ENCODE measurements around the gene HMG20A. TPM values are rescaled to one million over a fixed set of nuclear protein-coding genes. Genes with fewer than 3 reads are reported as not detected.

Gene HMG20A
- total RNA-seq, 2 donors from 2014 or later = 15.9 to 51.4 TPM

DNA sequence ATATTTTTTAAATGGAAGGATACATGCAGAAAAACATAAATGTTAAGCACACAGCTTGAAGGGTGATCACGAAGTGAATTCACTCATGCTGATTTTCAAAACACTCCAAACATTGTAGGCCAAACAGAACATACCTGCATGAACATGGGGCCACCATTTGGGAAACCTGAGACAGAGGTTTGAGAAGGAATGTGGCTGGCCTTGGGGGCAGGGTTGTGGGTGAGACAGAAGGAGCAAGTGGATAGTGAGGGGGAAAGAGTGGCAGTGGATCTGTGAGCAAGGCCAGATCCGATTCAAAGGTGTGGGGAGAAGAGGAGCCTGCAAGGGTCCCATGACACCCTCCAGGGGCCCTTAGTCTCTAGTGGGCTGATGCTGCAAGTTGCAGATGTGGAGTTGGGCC is 94.9 kb downstream of the HMG20A start:
- Histone ChIP-seq H3K4me1 (replicated peaks) (no peaks in the 10 kb centered on the region), H3K9me3 (no peaks in the 10 kb centered on the region), H3K27ac (no peak overlapping the region), H3K4me3 (no peak overlapping the region), H3K27me3 (replicated peaks; ENCODE audit: insufficient read depth) (no peaks in the 10 kb centered on the region), H3K36me3 (no peaks in the 10 kb centered on the region)
- DNase-seq (ENCODE audit: low spot score) = no peak
- intact Hi-C loops (cut with DNase I) = no loop called here
- TF ChIP-seq POLR2A (IDR thresholded peaks at IDR 0.05) (no peak), POLR2AphosphoS5 (IDR thresholded peaks at IDR 0.05) (no peak)
- TF ChIP-seq, protein P1, sequence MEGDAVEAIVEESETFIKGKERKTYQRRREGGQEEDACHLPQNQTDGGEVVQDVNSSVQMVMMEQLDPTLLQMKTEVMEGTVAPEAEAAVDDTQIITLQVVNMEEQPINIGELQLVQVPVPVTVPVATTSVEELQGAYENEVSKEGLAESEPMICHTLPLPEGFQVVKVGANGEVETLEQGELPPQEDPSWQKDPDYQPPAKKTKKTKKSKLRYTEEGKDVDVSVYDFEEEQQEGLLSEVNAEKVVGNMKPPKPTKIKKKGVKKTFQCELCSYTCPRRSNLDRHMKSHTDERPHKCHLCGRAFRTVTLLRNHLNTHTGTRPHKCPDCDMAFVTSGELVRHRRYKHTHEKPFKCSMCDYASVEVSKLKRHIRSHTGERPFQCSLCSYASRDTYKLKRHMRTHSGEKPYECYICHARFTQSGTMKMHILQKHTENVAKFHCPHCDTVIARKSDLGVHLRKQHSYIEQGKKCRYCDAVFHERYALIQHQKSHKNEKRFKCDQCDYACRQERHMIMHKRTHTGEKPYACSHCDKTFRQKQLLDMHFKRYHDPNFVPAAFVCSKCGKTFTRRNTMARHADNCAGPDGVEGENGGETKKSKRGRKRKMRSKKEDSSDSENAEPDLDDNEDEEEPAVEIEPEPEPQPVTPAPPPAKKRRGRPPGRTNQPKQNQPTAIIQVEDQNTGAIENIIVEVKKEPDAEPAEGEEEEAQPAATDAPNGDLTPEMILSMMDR (IDR thresholded peaks at IDR 0.05) = no peak
- 95% methylated on average over 2 of the region's 2 CpGs for WGBS

DNA sequence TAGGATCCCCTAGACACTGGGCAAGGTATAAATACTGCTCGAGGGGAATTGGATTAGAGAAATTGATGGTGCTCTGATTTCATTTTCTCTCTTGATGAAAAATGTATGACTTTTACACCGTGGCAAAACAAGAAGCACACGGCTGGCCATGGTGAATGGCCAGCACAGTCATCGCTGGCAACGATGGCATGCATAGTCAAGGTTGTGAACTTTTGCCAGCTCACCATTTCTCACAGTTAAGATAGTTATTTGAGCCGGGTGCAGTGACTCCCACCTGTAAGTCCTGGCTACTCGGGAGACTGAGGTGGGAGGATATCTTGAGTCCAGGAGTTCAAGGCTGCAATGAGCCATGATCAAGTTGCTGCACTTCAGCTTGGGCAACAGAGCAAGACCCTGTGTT is 95.4 kb downstream of the HMG20A start:
- TF ChIP-seq, protein P1 (IDR thresholded peaks at IDR 0.05) = no peak
- TF ChIP-seq POLR2AphosphoS5 (IDR thresholded peaks at IDR 0.05) (no peak), POLR2A (IDR thresholded peaks at IDR 0.05) (no peak)
- Histone ChIP-seq H3K4me3 (no peak overlapping the region), H3K27ac (no peak overlapping the region), H3K4me1 (replicated peaks) (no peaks in the 10 kb centered on the region), H3K27me3 (replicated peaks; ENCODE audit: insufficient read depth) (no peaks in the 10 kb centered on the region), H3K36me3 (no peaks in the 10 kb centered on the region), H3K9me3 (no peaks in the 10 kb centered on the region)
- WGBS = 88% methylated on average over 7 of the region's 7 CpGs
- intact Hi-C loops (cut with DNase I) = no loop called here
- no peak for DNase-seq (ENCODE audit: low spot score)

DNA sequence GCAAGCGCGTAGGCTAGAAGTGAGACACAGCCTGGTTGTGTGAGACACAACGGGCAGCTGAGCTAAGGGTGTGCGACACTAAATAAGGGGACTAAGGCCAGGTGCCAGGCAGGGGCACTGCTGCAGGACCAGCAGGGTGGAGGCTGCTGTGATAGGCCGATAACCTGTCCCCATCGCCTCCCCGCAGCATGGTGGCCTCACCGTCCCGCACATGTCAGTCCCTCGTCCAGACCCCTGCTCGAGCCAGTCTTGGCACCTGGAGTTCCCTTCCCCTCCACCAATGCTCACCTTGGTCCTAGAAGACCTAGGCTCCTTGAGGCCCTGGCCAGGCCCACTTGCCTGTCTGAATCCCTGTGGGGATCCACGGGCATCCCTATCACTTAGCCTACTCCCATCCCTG is 96.1 kb downstream of the HMG20A start:
- Histone ChIP-seq H3K27me3 (replicated peaks; ENCODE audit: insufficient read depth) (no peaks in the 10 kb centered on the region), H3K27ac (no peak overlapping the region), H3K9me3 (no peaks in the 10 kb centered on the region), H3K36me3 (no peaks in the 10 kb centered on the region), H3K4me3 (no peak overlapping the region), H3K4me1 (replicated peaks) (no peaks in the 10 kb centered on the region)
- 96% methylated on average over 12 of the region's 12 CpGs for WGBS
- TF ChIP-seq, protein P1 (IDR thresholded peaks at IDR 0.05) = no peak
- TF ChIP-seq POLR2A (IDR thresholded peaks at IDR 0.05) (no peak), POLR2AphosphoS5 (IDR thresholded peaks at IDR 0.05) (no peak)
- DNase-seq (ENCODE audit: low spot score) = no peak
- intact Hi-C loops (cut with DNase I) = no loop called here

DNA sequence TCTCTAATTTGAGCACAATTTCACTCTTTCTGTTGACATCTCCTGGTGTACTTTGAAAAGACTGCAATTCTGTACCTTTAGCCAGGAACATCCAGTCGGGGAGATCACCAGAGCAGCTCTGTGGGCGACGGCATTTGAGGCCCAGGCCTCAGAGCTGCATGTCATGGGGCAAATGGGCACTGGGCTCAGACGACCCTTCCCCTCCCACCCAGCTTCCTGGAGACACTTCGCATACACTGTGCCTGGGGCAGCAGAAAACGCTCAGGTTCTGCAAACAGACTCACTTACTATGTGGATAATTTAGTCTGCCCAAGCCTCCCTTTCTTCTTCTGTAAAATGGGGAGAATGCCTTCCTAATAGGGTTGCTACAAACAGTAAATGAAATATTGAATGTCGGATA is 96.9 kb downstream of the HMG20A start:
- WGBS = 91% methylated on average over 7 of the region's 7 CpGs
- no peaks in the 10 kb centered on the region for H3K27me3 ChIP-seq (replicated peaks; ENCODE audit: insufficient read depth)
- no peak overlapping the region for H3K4me3 ChIP-seq
- TF ChIP-seq POLR2AphosphoS5 (IDR thresholded peaks at IDR 0.05) = no peak
- H3K36me3 ChIP-seq = no peaks in the 10 kb centered on the region
- H3K27ac ChIP-seq = no peak overlapping the region
- H3K9me3 ChIP-seq = no peaks in the 10 kb centered on the region
- DNase-seq (ENCODE audit: low spot score) = no peak
- intact Hi-C loops (cut with DNase I) = no loop called here
- H3K4me1 ChIP-seq (replicated peaks) = no peaks in the 10 kb centered on the region

DNA sequence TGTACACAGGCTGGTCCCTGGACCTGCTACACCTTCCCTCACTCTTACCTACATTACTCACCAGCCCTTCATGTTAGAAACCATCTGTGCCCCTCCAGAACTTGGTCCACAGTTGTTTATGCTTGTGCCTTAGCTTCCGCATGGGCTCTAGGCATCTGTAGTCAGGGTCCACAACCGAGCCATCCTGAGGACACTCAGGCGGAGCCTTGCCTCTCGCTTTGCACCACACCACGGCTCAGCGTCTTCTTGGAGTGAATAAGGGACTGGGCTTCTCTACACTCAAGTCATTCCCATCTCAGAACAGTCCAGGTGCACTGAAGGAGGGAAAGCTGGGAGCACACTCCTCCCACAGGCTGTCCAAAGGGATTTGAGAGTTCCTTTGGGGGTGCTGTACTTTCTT is 97.8 kb downstream of the HMG20A start:
- 98% methylated on average over 6 of the region's 6 CpGs for WGBS
- H3K9me3 ChIP-seq = no peaks in the 10 kb centered on the region
- intact Hi-C loops (cut with DNase I) = no loop called here
- H3K4me1 ChIP-seq (replicated peaks) = no peaks in the 10 kb centered on the region
- no peaks in the 10 kb centered on the region for H3K36me3 ChIP-seq
- TF ChIP-seq, protein P1 (IDR thresholded peaks at IDR 0.05) = no peak
- TF ChIP-seq POLR2A (IDR thresholded peaks at IDR 0.05) (no peak), POLR2AphosphoS5 (IDR thresholded peaks at IDR 0.05) (no peak)
- H3K27ac ChIP-seq = no peak overlapping the region
- DNase-seq (ENCODE audit: low spot score) = no peak
- H3K27me3 ChIP-seq (replicated peaks; ENCODE audit: insufficient read depth) = no peaks in the 10 kb centered on the region
- no peak overlapping the region for H3K4me3 ChIP-seq

Data from prostate gland (tissue), 2 donors.